Gastrocnemius medialis (tissue), 4 donors: Measurements from ENCODE around the gene ZFP36L2. TPM values are rescaled to one million over a fixed set of nuclear protein-coding genes. Genes with fewer than 3 reads are reported as not detected.

Experiments used
- ATAC-seq, 2 donors: fragments of 150-250 bp; one replicate each; pipeline ENCODE4 v1.9.1; 2016
- DNase-seq, 2 donors: peaks; one replicate each; pipeline ENCODE4 v3.0.0-alpha.2; 2019
- H3K27ac ChIP-seq, 4 donors: fragments of 200-600 bp; sonication (generic); 1 replicate in 1 of 4; 2 replicates in 3 of 4; pipeline ENCODE4 v1.5.1; 2016 to 2018; ENCODE audit warnings: mild to moderate bottlenecking in 2 of 4, moderate library complexity in 1 of 4
- H3K27me3 ChIP-seq, 3 donors: fragments of 200-600 bp; sonication (generic) in 2 of 3; 1 replicate in 1 of 3; 2 replicates in 2 of 3; pipeline versions ENCODE4 v1.5.1 to v1.6.0; 2016 to 2019; ENCODE audit warnings: mild to moderate bottlenecking in 1 of 3, moderate library complexity in 1 of 3
- H3K36me3 ChIP-seq, 2 donors: fragments of 200-600 bp; sonication (generic) in 1 of 2; one replicate each; pipeline ENCODE4 v1.5.1; 2017 to 2018
- H3K4me1 ChIP-seq, 2 donors: fragments of 200-600 bp; sonication (generic) in 1 of 2; one replicate each; pipeline ENCODE4 v1.5.1; 2016 to 2017; ENCODE audit warnings: mild to moderate bottlenecking in 2 of 2
- H3K4me3 ChIP-seq, 4 donors: fragments of 200-600 bp; sonication (generic) in 3 of 4; 1 replicate in 1 of 4; 2 replicates in 3 of 4; pipeline ENCODE4 v1.5.1; 2016 to 2019; ENCODE audit warnings: mild to moderate bottlenecking in 2 of 4
- H3K9me3 ChIP-seq, 3 donors: fragments of 200-600 bp; sonication (generic) in 2 of 3; 1 replicate in 1 of 3; 2 replicates in 2 of 3; pipeline ENCODE4 v1.5.1; 2016 to 2019
- CTCF ChIP-seq, 5 experiments: fragments of 450-650 bp in 3 of 5; fragments of 200-600 bp in 2 of 5; sonication (generic) in 2 of 5; IDR thresholded peaks in 4 of 5; conservative IDR thresholded peaks in 1 of 5; 1 replicate in 4 of 5; 2 replicates in 1 of 5; pipeline ENCODE4 v1.5.1; 2016 to 2019; ENCODE audit warnings: antibody characterized with exemption in 5 of 5, mild to moderate bottlenecking in 3 of 5, moderate library complexity in 3 of 5
- POLR2A ChIP-seq, 2 donors: fragments of 450-650 bp; IDR thresholded peaks; one replicate each; pipeline ENCODE4 v1.6.1; 2017; ENCODE audit warnings: antibody characterized with exemption in 2 of 2, mild to moderate bottlenecking in 2 of 2, moderate library complexity in 2 of 2
- in situ Hi-C, 4 donors: fragments of 200-750 bp; cut with MboI; loops; one replicate each; pipeline versions ENCODE4 v1.15.0 to v1.8.0; 2017; ENCODE audit warnings: low sequenced_read_pairs in 4 of 4
- intact Hi-C: fragments of 100-400 bp; cut with DNase I; formaldehyde crosslinking; loops from one replicate; pipeline ENCODE4 v1.15.1; 2023; ENCODE audit warnings: low total_unique reads
- total RNA-seq, 4 donors: library from RNA; depleted of rRNA; stranded (reverse); fragments of >200 nt; gene quantifications; one replicate each; pipeline versions ENCODE4 v1.1.0 to v1.2.3, GENCODE V29; 2016

The ZFP36L2 gene
- total RNA-seq, 4 donors from 2014 or later, result 15.5 to 58.6 (median 44.8) TPM

DNA sequence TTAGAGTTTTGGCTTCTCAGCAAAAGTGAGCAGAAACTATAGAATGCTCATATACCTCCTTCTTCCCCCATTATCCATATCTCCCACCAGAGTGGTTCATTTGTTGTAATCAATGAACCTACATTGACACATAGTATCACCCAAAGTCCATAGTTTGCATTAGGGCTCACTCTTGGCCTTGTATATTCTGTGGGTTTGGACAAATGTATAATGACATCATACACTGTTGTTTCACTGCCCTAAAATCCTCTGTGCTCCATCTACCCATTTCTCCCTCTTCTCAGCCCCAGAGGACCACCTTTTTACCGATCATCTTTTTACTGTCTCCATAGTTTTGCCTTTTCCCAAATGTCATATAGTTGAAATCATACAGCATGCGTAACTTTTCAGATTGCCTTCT lies 24.1 kb downstream of the ZFP36L2 start:
- H3K4me1 ChIP-seq, result no peaks in the 10 kb centered on the region
- no peaks in the 10 kb centered on the region for H3K36me3 ChIP-seq
- no peaks in the 10 kb centered on the region for H3K27me3 ChIP-seq
- ATAC-seq (no peak), DNase-seq (no peak)
- TF ChIP-seq POLR2A (IDR thresholded peaks at IDR 0.05) (no peak), CTCF (IDR thresholded peaks at IDR 0.05 in 4 of 5, conservative IDR thresholded peaks at IDR 0.05 in 1 of 5) (no peak)
- in situ Hi-C loops, result no loop called here
- H3K27ac ChIP-seq, result no peak overlapping the region
- H3K9me3 ChIP-seq, result no peaks in the 10 kb centered on the region
- intact Hi-C loops, result no loop called here
- no peak overlapping the region for H3K4me3 ChIP-seq

DNA sequence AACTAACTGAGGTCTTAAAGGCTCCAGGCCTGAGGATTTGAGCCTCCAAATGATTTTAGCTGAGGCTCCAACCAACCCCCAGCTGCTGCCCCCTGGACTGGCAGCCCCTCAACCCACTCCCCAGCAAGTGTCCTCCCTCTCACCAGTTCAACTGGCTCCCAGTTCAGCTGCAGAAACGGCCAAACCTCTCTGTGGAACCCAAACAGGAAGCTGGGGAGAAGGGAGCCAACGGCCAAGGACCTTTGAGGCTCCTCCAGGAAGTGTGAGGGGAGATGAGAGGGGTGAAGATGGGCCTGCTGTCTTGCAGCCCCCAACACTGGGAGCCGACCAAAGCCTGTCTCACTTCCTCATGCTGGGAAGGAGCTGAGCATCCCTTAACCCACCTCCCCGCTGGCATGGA lies 24.9 kb downstream of the ZFP36L2 start:
- Histone ChIP-seq H3K27ac (no peak overlapping the region), H3K36me3 (no peaks in the 10 kb centered on the region), H3K4me1 (no peaks in the 10 kb centered on the region), H3K9me3 (no peaks in the 10 kb centered on the region), H3K27me3 (no peaks in the 10 kb centered on the region), H3K4me3 (no peak overlapping the region)
- in situ Hi-C loops (no loop called here), intact Hi-C loops (no loop called here)
- ATAC-seq (no peak), DNase-seq (no peak)
- TF ChIP-seq POLR2A (IDR thresholded peaks at IDR 0.05) (no peak), CTCF (IDR thresholded peaks at IDR 0.05 in 4 of 5, conservative IDR thresholded peaks at IDR 0.05 in 1 of 5) (no peak)

DNA sequence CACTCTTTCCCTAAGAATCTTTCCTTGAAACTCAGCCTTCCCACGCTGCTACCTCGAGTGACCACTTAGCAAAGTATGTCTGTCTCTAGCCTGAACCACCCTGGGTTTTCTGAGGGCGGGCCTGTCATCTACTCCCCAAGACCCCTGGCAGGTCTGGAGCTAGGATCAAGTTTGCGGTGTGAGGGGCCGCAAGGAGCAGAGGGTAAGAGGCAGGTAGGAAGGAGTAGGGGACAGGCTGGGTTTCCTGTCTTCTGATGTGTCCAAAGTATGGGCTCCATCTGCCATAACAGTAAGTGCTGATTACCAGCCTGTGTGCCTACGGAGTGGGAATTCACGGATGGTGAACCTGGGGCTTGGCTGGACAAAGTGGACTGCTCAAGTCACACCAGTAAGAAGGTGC lies 25.4 kb downstream of the ZFP36L2 start:
- Histone ChIP-seq H3K36me3 (no peaks in the 10 kb centered on the region), H3K9me3 (no peaks in the 10 kb centered on the region), H3K4me3 (no peak overlapping the region), H3K27me3 (no peaks in the 10 kb centered on the region), H3K27ac (no peak overlapping the region), H3K4me1 (no peaks in the 10 kb centered on the region)
- DNase-seq, result no peak
- intact Hi-C loops, result no loop called here
- in situ Hi-C loops, result no loop called here
- TF ChIP-seq CTCF (IDR thresholded peaks at IDR 0.05 in 4 of 5, conservative IDR thresholded peaks at IDR 0.05 in 1 of 5) (no peak), POLR2A (IDR thresholded peaks at IDR 0.05) (no peak)
- no peak for ATAC-seq

DNA sequence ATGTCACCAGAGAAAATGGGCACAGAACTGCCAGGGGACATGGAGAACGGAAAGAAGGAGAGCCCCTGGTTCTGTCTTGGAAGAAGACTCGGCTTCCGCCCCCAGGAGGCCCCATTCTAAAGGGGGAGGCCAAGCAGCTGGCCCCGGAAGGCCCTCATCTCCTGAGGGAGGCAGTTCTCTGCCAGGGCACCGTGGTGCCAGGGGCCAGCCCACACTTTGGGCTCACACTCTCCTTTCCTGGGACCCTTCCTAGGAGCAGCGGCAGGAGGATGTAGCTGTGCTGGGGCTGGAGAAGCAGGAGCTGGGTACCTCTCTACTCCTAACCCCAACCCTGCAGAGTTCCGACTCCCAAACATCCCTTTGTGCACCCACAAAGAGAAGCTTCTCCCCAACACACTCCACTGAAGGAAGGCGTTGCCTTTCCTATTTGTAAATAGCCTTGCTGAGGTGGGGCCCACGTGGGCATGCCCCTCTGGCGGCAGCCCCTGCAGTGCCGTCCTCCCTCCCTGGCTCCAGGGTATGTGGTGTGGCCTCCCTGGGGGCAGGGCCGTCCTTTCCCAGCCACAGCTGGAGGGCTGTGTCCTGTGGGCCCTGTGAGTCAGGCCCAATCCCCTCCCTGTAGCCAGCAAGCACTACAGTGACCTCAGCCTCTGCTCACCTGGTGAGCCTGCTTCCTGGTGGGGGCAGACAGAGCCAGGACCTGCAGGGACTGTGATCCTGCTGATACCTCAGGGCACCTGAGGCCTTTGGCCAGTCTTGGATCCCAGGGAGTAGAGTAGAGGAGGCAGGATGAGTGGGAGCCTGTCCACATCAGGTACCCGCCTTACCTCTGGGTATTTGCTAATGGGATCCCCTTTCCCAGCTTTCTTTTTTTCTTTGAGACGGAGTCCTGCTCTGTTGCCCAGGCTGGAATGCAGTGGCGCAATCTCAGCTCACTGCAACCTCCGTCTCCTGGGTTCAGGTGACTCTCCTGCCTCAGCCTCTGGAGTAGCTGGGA lies 26.6 kb downstream of the ZFP36L2 start:
- ATAC-seq, result no peak
- intact Hi-C loops, result no loop called here
- Histone ChIP-seq H3K36me3 (no peaks in the 10 kb centered on the region), H3K4me1 (no peaks in the 10 kb centered on the region), H3K9me3 (no peaks in the 10 kb centered on the region), H3K27ac (no peak overlapping the region), H3K4me3 (no peak overlapping the region), H3K27me3 (no peaks in the 10 kb centered on the region)
- DNase-seq, result no peak
- in situ Hi-C loops, result no loop called here
- TF ChIP-seq POLR2A (IDR thresholded peaks at IDR 0.05) (no peak), CTCF (IDR thresholded peaks at IDR 0.05 in 4 of 5, conservative IDR thresholded peaks at IDR 0.05 in 1 of 5) (no peak)
